Sigmoid colon (tissue), 7 donors: ENCODE results near the gene PIMREG. TPM values are rescaled to one million over a fixed set of nuclear protein-coding genes. Genes with fewer than 3 reads are reported as not detected.

Experiments used
- DNase-seq: peaks from one replicate; pipeline ENCODE4 v3.0.0-alpha.2; 2019
- H3K27ac ChIP-seq, 4 donors: fragments of 200-600 bp; sonication (generic); one replicate each; pipeline ENCODE4 v1.5.1; 2016 to 2019; ENCODE audit warnings: mild to moderate bottlenecking in 1 of 4
- H3K27me3 ChIP-seq, 3 donors: fragments of 200-600 bp; sonication (generic); one replicate each; pipeline ENCODE4 v1.5.1; 2019; ENCODE audit warnings: mild to moderate bottlenecking in 1 of 3
- H3K36me3 ChIP-seq, 4 donors: fragments of 200-600 bp; sonication (generic); one replicate each; pipeline ENCODE4 v1.5.1; 2016 to 2019
- H3K4me1 ChIP-seq, 4 donors: fragments of 200-600 bp; sonication (generic); one replicate each; pipeline ENCODE4 v1.5.1; 2017 to 2019
- H3K4me3 ChIP-seq, 4 donors: fragments of 200-600 bp; sonication (generic); one replicate each; pipeline ENCODE4 v1.5.1; 2017 to 2019; ENCODE audit warnings: mild to moderate bottlenecking in 2 of 4, moderate library complexity in 1 of 4
- H3K9me3 ChIP-seq, 4 donors: fragments of 200-600 bp in 3 of 4; sonication (generic) in 3 of 4; one replicate each; pipeline versions ENCODE4 v1.5.1 to v1.6.1; 2013 to 2019
- EP300 ChIP-seq, 4 donors: sonication (generic); formaldehyde crosslinking; IDR thresholded peaks; one replicate each; pipeline ENCODE4 v1.6.1; 2017; ENCODE audit warnings: antibody characterized with exemption in 4 of 4
- POLR2A ChIP-seq, 2 donors: fragments of 450-650 bp; IDR thresholded peaks; one replicate each; pipeline ENCODE4 v1.6.1; 2016; ENCODE audit warnings: antibody characterized with exemption in 2 of 2, mild to moderate bottlenecking in 2 of 2, moderate library complexity in 2 of 2
- POLR2AphosphoS5 ChIP-seq, 4 donors: sonication (generic); formaldehyde crosslinking; IDR thresholded peaks; one replicate each; pipeline ENCODE4 v1.6.1; 2017; ENCODE audit warnings: antibody characterized with exemption in 4 of 4
- WGBS, 2 donors: extraction: QIAGEN DNeasy Blood & Tissue Kit; methylation state at CpG; one replicate each; pipeline ENCODE4 v1.1.7; 2013; 5-methylcytosine and 5-hydroxymethylcytosine counted together
- intact Hi-C: fragments of 100-400 bp; cut with DNase I; formaldehyde crosslinking; loops from one replicate; pipeline ENCODE4 v1.15.1; 2023
- polyA plus RNA-seq, 3 donors: library from polyadenylated mRNA; stranded (reverse); fragments of 200-250 nt; gene quantifications; one replicate each; pipeline ENCODE4 v1.2.3, GENCODE V29; 2013
- total RNA-seq, 4 donors: library from RNA; depleted of rRNA; stranded (reverse); fragments of >200 nt; gene quantifications; one replicate each; pipeline ENCODE4 v1.1.0, GENCODE V29; 2016
- TF ChIP-seq, protein P1 (sequence below), 4 experiments: fragments of 450-650 bp in 3 of 4; fragments of 200-600 bp in 1 of 4; IDR thresholded peaks; one replicate each; pipeline ENCODE4 v1.5.1; 2016 to 2019; ENCODE audit warnings: antibody characterized with exemption in 4 of 4, mild to moderate bottlenecking in 3 of 4, moderate library complexity in 2 of 4
- donor health status: healthy with polysubstance abuse.
- donor health status: Bipolar disorder and iron deficiency.
- donor health status: healthy.

PIMREG gene, protein sequence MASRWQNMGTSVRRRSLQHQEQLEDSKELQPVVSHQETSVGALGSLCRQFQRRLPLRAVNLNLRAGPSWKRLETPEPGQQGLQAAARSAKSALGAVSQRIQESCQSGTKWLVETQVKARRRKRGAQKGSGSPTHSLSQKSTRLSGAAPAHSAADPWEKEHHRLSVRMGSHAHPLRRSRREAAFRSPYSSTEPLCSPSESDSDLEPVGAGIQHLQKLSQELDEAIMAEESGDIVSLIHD
- total RNA-seq: not detected
- polyA plus RNA-seq: 1 to 10 TPM in 2 of 3 donors, not detected in 1; 2.5 to 7.8 TPM

- no peaks in the 10 kb centered on the region for H3K36me3 ChIP-seq
- intact Hi-C loops: no loop called here
- peaks cover 0 to 17% (median 16%) of the 10 kb centered on the region in 4 donors for H3K4me1 ChIP-seq
- no peak for TF ChIP-seq POLR2A (IDR thresholded peaks at IDR 0.05)
- TF ChIP-seq POLR2AphosphoS5 (IDR thresholded peaks at IDR 0.05): peak in 2 of 4 donors; percentile 36 to 46
- no peak for TF ChIP-seq EP300 (IDR thresholded peaks at IDR 0.05)
- TF ChIP-seq, protein P1, sequence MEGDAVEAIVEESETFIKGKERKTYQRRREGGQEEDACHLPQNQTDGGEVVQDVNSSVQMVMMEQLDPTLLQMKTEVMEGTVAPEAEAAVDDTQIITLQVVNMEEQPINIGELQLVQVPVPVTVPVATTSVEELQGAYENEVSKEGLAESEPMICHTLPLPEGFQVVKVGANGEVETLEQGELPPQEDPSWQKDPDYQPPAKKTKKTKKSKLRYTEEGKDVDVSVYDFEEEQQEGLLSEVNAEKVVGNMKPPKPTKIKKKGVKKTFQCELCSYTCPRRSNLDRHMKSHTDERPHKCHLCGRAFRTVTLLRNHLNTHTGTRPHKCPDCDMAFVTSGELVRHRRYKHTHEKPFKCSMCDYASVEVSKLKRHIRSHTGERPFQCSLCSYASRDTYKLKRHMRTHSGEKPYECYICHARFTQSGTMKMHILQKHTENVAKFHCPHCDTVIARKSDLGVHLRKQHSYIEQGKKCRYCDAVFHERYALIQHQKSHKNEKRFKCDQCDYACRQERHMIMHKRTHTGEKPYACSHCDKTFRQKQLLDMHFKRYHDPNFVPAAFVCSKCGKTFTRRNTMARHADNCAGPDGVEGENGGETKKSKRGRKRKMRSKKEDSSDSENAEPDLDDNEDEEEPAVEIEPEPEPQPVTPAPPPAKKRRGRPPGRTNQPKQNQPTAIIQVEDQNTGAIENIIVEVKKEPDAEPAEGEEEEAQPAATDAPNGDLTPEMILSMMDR (IDR thresholded peaks at IDR 0.05): no peak
- H3K27ac ChIP-seq: peak within 1 kb of the TSS; percentile 15 to 63 (median 49)
- H3K9me3 ChIP-seq: no peaks in the 10 kb centered on the region
- peaks cover 0 to 13% (median 0%) of the 10 kb centered on the region in 3 donors for H3K27me3 ChIP-seq
- peak; percentile 95 for DNase-seq
- WGBS, 2 donors: 1% methylated on average over 62 of the region's 62 CpGs
- H3K4me3 ChIP-seq: peak within 1 kb of the TSS; percentile 31 to 56 (median 52)
Observed at GRCh38 chr17:6443692-6444570, at the start of gene PIMREG. TSS of gene PIMREG (plus strand) at chr17:6444455. CDS start at chr17:6445111, 656 bp downstream.

DNA sequence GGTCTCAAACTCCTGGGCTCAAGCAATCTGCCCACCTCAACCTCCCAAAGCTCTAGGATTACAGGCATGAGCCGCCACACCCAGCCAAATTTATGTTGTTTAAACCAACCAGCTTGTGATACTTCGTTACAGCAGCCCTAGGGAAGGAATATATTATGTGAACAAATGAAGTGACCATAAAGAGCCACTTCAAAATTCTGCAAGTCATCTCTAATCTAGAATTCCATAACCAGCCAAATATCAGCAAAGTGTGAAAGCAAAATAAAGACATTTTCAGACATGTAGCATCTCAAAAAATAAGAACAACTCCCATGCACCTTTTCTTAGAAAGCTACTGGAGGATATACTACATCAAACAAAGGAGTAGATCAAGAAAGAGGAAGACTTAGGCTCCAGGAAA, 45.3 kb upstream of the PIMREG start:
- Histone ChIP-seq H3K27ac (no peak overlapping the region), H3K4me1 (no peaks in the 10 kb centered on the region), H3K9me3 (no peaks in the 10 kb centered on the region), H3K4me3 (no peak overlapping the region), H3K36me3 (no peaks in the 10 kb centered on the region), H3K27me3 (peaks cover 0 to 5% (median 0%) of the 10 kb centered on the region in 3 donors)
- intact Hi-C loops: no loop called here
- no peak for DNase-seq
- no peak for TF ChIP-seq EP300 (IDR thresholded peaks at IDR 0.05)
- no peak for TF ChIP-seq POLR2A (IDR thresholded peaks at IDR 0.05)
- TF ChIP-seq POLR2AphosphoS5 (IDR thresholded peaks at IDR 0.05): no peak
- TF ChIP-seq, protein P1 (IDR thresholded peaks at IDR 0.05): no peak
- WGBS, 2 donors: 61 to 79% methylated on average over 2 of the region's 2 CpGs

DNA sequence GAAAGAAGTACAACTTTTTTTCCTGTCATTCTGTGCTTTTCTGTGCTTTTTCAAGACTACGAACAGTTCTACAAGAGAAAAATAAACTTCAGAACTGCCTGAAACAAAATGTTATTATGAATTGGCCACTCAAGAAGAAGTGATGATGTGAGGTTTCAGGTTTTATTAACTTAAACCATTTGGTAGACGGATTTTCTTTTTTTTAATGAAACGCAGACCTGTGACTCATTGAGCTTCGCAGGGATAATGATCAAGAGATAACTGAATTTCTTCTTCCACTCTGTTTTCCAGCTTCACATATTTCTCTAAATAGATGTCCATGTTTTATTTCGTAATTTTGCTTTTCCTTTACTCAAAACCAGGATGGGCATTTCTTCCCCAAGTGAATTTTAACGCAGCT, 42.0 kb upstream of the PIMREG start:
- 83 to 86% methylated on average over 6 of the region's 6 CpGs for WGBS, 2 donors
- no peaks in the 10 kb centered on the region for H3K4me1 ChIP-seq
- H3K9me3 ChIP-seq: no peaks in the 10 kb centered on the region
- intact Hi-C loops: no loop called here
- no peak for TF ChIP-seq POLR2AphosphoS5 (IDR thresholded peaks at IDR 0.05)
- no peaks in the 10 kb centered on the region for H3K27me3 ChIP-seq
- no peaks in the 10 kb centered on the region for H3K36me3 ChIP-seq
- no peak overlapping the region for H3K27ac ChIP-seq
- no peak overlapping the region for H3K4me3 ChIP-seq
- DNase-seq: no peak

DNA sequence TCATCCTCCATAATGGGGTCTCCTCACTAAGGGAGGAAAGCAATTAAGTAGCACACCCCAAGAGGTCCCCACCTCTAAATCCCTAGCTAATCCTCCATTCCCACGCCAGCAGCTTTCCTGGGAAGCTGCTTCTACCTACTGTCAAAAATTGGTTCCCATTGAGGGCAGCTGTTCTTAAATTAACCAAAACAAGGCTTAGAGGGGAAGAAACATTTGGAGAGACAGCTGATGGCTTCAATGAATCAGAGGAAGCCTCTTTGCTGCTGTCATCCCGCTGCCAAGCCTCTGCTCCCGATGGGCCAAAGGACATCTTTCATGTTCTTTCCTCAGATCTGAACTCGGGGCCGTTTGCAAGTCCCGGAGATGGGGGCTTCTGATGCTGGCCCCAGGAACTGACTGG, 36.0 kb upstream of the PIMREG start:
- DNase-seq: no peak
- H3K36me3 ChIP-seq: no peaks in the 10 kb centered on the region
- H3K9me3 ChIP-seq: no peaks in the 10 kb centered on the region
- H3K27me3 ChIP-seq: peaks cover 0 to 8% (median 0%) of the 10 kb centered on the region in 3 donors
- H3K27ac ChIP-seq: no peak overlapping the region
- no peaks in the 10 kb centered on the region for H3K4me1 ChIP-seq
- intact Hi-C loops: no loop called here
- no peak overlapping the region for H3K4me3 ChIP-seq
- WGBS, 2 donors: 68 to 71% methylated on average over 6 of the region's 6 CpGs
- no peak for TF ChIP-seq POLR2A (IDR thresholded peaks at IDR 0.05)
- TF ChIP-seq, protein P1 (IDR thresholded peaks at IDR 0.05): no peak
- no peak for TF ChIP-seq EP300 (IDR thresholded peaks at IDR 0.05)
- no peak for TF ChIP-seq POLR2AphosphoS5 (IDR thresholded peaks at IDR 0.05)

DNA sequence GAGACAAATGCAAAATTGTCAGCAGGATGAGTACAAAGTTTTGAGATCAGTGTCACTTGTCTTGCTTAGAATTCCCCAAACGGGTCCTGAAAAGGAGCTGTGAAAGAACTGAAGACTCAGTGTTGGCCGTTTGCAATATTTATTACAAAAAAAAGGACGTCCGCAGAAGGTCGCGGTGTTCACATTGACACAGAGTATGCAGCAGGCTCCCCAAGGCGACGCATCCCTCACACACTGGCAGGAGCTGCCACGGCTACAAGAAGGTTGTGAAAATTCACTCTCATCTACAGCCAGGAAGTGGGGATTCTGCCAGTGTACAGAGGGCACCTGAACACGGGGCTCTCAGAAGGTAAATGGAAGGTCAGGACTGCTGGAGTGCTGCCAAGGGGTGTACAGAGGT, 35.5 kb upstream of the PIMREG start:
- intact Hi-C loops: no loop called here
- DNase-seq: no peak
- no peaks in the 10 kb centered on the region for H3K4me1 ChIP-seq
- no peak overlapping the region for H3K27ac ChIP-seq
- H3K4me3 ChIP-seq: no peak overlapping the region
- no peaks in the 10 kb centered on the region for H3K36me3 ChIP-seq
- WGBS, 2 donors: 65 to 69% methylated on average over 10 of the region's 10 CpGs
- H3K27me3 ChIP-seq: peaks cover 0 to 8% (median 0%) of the 10 kb centered on the region in 3 donors
- TF ChIP-seq POLR2AphosphoS5 (IDR thresholded peaks at IDR 0.05): no peak
- TF ChIP-seq EP300 (IDR thresholded peaks at IDR 0.05): no peak
- TF ChIP-seq, protein P1 (IDR thresholded peaks at IDR 0.05): no peak
- TF ChIP-seq POLR2A (IDR thresholded peaks at IDR 0.05): no peak
- H3K9me3 ChIP-seq: no peaks in the 10 kb centered on the region
